SK-N-DZ (cell line): Measurements from ENCODE around the gene RSPH10B2.
"Not testable (repeated sequence)": the region's sequence is repeated elsewhere in the genome, so short reads cannot be mapped to it uniquely, and the experiment has no call there.

Source experiments
- DNase-seq: peaks from one replicate; pipeline ENCODE4 v3.0.0-alpha.2; 2015; ENCODE audit warnings: low spot score

Gene RSPH10B2

DNA sequence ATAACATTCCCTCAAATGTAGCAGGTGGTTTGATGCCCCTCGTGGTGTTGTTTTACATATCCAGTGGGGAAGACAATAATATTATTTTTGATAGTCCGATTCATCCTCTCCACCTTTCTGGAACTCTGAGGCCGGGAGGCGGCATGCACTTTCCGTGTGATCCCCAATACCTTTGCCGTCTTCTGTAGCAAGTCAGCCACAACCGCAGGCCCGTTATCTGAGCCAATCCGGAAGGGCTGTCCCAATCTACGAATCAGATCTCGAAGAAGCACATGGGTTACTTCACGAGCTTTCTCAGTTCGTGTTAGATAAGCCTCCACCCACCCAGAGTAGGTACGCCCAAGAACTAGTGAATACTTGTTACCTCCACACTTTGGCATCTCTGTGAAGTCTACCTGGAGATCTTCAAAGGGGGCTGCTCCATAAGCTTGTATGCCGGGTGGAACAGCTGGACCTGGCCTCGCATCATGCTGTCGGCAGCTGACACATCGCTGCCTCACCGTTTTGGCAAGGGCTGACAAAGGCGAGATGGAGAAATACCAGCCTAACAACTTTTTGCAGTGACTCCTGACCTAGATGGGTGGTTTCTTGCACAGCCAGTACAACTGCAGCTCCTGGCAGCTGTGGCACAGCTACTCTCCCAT is 88.5 kb downstream of the RSPH10B2 start:
- not testable (repeated sequence) for DNase-seq

- DNase-seq, result not testable (repeated sequence)
Observed at GRCh38 chr7:6843092-6843491, 89.2 kb downstream of the RSPH10B2 start.

DNA sequence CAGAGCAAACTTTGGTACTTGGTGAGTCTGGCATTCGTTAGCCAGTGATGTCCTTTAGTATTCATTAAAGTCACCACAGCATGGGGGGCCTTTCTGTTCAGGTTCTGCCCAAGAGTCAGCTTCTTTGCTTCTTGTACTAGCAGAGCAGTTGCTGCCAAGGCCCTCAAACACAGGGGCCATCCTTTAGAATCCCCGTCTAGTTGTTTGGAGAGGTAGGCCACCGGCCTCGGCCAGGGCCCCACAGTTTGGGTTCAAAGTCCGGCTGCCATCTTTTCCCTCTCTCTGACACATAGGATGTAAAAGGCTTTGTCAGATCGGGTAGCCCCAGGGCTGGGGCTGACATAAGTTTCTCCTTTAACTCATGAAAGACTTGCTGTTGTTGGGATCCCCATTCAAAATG is 89.8 kb downstream of the RSPH10B2 start:
- not testable (repeated sequence) for DNase-seq

GRCh38 chr7:6845971-6846449 is 92.1 kb downstream of the RSPH10B2 start:
- DNase-seq, result not testable (repeated sequence)

DNA sequence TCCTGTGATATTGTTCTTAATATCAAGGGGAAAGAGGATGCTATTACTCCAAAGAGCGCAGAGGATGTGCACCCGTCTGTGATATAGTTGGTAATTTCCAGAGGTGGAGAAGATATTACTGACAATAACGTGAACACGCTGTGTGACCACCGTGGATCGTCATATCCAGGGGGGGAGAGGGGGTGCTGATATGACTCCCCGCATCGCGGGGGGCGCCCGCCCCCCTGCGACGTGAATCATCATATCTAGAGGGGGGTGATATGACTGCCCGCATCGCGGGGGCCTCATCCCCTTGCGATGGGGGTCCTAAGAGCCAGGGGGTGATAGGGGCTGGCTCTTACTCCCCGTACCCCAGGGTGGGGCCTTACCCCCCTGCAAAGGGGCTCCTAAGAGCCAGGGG is 93.8 kb downstream of the RSPH10B2 start:
- not testable (repeated sequence) for DNase-seq
